GM12873 (cell line): ENCODE data around the gene CD63.

ENCODE experiments used
- CTCF ChIP-seq: IDR thresholded peaks from 2 replicates; pipeline ENCODE4 v1.5.1; 2012; ENCODE audit warnings: low read depth, mild to moderate bottlenecking, moderate library complexity, low read length, control low read depth; ENCODE audit not compliant: insufficient read depth; ENCODE audit errors: missing control alignments

CD63 gene

DNA sequence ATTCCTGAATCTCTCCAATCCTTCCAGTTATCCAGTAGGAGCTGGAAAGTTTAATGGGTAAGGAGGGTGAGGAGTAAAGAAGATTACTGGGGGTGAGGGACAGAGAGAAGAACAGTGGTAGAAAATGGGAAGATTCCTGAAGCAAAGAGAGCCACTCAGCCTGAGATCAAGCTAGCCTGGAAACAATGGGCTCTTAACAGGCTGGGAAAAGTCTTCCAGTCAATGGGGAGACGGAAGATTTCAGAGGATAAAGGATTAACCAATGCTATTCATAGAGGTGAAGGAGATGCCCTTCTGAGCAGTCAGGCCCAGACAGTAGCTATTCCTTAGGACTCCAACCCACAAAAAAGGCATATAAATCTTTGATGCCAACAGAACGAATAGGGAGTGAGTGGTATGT, 28.9 kb upstream of the CD63 start:
- no peak for TF ChIP-seq CTCF

DNA sequence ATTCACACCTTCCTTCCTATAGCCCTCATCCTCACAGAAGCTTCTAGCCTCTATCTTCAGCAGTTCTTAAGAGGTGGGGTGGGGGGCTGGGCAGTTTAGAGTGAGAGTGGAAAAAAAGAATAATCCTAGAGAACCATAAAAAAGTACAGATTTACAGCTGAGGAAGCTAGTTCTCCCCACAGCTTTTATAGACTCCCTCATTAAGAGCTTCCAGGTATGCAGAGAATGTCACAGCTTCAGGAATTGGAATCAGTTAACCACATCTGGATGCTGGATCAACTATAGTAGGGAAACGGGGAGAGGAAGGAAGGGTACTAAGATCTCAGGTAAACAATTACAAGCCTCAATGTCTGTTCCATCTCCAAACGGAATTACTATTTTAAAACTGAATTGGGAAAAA, 26.4 kb upstream of the CD63 start:
- TF ChIP-seq CTCF, result no peak

- no peak for TF ChIP-seq CTCF
Measured at GRCh38 chr12:55748230-55748993, 19.6 kb upstream of the CD63 start.

- no peak for TF ChIP-seq CTCF
Measured at GRCh38 chr12:55746913-55747231, 18.1 kb upstream of the CD63 start.

DNA sequence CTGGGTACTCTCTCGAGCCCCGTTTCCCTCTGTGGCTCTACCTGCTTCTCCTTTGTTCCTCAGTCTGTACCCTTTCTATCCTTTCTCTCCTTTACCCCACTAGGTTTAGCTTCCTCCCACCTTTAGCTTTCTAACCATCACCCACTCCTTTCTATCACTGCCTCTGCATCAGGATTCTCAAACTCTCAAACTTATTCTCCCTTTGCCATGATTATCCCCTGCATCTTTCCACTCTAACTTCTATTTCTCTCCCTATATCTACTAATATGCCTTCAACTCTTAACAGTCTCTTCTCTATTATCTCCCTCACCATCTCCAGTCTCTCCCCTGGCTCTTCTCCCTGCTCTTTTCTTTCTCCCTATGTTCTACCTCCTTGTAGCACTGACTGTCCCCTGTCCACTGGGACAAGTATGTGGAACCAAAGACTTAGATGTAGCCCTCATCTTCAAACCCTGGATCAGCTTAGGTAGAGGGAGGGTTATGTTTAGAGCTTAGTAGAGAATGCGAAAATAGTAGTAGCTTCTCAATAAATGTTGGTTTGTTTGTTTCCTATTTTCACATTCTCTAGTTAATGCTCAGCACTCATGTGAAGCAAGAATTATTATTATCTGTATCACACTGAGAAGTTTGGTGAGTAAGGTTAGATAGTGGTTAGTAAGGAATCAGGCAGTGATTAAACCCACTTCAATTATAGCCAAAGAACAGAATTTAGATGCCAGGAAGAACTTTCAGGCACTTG, 17.5 kb upstream of the CD63 start:
- no peak for TF ChIP-seq CTCF

DNA sequence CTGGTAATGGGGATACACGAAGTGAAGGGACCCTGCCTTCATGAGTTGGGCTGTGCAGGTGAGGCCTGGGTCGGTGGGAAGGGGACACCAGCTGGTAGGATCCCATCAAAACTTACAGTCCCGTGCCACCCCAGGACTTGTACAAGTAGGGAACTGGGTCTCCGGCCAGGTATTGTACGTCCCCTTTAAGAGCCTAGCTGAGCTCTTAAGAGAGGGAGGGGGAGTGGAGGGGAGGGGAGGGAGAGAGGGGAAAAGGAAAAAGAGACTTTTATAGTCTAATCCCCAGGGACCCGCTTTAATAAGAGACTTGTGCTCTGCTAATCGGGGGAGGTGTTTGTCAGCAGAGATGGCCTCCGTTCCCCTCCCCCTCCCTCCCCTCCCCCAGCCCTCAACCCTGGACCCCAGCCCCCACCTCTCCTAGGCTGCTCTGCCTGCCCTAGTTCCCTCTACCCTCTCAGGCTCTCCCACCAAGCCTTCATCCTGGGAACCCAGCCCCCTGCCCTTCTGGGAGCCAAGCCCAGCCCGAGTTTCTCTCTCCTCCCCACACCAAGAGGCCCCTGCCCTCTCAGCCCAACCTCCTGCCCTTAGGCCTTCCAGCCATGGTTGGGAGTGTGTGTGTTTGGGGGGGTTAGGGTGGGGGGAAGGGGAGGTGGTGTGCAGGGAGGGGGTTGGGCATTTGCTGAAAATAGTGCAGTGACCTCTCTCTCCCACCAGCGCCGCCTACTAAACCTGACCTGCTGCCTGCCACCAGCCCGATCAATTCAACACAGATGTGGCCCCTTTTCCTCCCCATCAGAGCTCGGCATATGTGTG, 16.8 kb upstream of the CD63 start:
- no peak for TF ChIP-seq CTCF

DNA sequence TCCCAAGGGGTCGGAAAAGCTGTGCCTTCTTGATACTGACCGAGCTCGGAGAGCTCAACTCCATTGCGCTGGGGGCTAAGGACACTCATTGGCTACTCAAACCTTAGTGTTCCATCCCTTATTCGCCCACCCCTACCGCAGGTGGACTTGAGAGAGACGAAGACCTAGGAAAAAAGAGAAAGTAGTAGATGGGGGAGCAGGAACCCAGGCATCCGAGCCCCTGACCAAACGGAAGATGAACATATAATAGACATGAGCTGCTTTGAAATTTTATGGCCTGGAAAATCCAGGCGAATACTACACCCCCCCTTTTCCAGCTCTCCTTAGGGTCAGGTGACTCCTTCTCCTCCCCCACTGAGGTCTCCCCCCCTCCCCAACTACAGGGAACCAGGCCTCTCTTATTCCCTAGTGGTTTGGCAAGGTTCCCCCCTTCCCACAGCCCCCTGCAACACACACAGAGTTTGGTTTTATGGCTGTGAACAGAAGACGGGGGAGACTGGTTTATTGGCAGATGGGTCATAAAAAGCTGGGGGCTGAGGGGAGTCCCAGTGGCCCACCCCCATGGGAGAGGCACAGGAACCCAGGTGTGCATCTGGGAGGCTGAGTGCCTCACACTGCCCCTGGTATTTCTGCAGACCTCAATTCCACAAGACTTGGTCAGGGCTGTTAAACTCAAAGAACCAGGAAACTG, 15.7 kb upstream of the CD63 start:
- TF ChIP-seq CTCF, result no peak
